VCaP (cell line): ENCODE measurements around the gene NFIA.
"Not testable (repeated sequence)": the region's sequence is repeated elsewhere in the genome, so short reads cannot be mapped to it uniquely, and the experiment has no call there.

Source experiments
- H3K27ac ChIP-seq: fragments of 450-650 bp; 2 replicates; pipeline ENCODE4 v1.5.1; 2017
- TF ChIP-seq, protein P1 (sequence below): fragments of 450-650 bp; conservative IDR thresholded peaks from 2 replicates; pipeline ENCODE4 v1.5.1; 2017; ENCODE audit warnings: mild to moderate bottlenecking, moderate library complexity

Gene NFIA

DNA sequence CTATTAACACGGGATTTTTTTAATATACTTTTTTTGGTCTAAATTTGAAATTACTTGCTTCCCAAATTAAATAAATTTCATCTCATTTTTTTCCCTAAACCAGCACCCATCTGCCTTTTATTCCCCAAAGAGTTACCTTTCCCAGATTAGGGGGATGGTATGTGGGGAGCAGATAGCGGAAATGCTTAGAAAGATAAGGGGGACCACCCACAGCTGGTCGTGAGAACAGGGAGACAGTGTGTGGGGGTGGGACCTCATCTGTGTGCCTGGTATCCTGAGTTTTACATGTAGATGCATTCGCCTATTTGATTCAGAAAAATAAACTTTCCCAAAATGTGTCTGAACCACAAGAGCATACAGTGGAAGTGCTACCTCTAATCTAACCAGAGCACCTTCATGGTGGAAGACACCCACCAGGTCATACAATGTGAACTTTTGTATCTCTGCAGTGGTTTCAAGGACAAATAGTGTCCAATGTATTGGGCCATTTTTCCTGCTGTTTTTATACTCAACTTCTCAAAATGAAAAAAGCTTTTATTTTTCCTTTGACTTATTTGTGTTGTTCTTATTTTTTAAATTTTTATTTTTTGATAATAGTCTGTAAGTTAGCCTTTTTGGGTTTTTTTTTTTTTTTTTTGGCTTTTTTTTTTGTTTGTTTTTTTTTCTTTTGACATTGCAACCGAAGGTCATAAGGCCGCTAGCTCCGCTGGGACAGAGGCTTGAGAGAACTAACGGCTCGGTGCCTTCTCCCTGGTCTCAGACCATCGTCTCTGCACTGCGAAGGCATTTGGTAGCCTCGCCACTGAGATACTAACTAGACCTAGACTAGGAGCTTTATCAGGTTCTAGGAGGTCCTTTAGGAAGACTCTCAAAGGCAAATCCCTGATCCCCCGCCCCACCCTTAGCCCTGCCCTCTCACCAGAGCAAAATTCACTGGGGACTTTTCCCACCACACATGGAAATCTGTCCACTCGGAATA, 379.3 kb downstream of the NFIA start:
- H3K27ac ChIP-seq, result no peak overlapping the region
- TF ChIP-seq, protein P1, sequence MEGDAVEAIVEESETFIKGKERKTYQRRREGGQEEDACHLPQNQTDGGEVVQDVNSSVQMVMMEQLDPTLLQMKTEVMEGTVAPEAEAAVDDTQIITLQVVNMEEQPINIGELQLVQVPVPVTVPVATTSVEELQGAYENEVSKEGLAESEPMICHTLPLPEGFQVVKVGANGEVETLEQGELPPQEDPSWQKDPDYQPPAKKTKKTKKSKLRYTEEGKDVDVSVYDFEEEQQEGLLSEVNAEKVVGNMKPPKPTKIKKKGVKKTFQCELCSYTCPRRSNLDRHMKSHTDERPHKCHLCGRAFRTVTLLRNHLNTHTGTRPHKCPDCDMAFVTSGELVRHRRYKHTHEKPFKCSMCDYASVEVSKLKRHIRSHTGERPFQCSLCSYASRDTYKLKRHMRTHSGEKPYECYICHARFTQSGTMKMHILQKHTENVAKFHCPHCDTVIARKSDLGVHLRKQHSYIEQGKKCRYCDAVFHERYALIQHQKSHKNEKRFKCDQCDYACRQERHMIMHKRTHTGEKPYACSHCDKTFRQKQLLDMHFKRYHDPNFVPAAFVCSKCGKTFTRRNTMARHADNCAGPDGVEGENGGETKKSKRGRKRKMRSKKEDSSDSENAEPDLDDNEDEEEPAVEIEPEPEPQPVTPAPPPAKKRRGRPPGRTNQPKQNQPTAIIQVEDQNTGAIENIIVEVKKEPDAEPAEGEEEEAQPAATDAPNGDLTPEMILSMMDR, result no peak

DNA sequence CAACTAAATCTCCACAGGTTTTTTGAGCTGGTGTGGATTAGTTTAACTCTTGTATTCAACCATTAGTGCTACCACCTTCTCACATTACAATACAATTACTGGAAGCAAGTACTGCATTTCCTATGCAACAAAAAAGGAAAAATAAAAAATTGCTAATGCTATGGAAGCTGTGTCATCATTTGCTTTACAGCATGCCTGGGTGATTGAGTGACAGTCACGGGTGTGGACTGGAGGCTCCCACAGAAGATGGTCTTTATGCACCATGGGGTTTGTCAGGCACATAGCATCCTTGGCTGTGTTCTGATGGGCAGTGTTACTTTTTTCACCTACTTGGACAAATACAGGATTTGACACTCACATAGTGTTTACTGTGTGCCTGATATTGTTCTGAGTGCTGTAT, 380.3 kb downstream of the NFIA start:
- TF ChIP-seq, protein P1, result no peak
- no peak overlapping the region for H3K27ac ChIP-seq

DNA sequence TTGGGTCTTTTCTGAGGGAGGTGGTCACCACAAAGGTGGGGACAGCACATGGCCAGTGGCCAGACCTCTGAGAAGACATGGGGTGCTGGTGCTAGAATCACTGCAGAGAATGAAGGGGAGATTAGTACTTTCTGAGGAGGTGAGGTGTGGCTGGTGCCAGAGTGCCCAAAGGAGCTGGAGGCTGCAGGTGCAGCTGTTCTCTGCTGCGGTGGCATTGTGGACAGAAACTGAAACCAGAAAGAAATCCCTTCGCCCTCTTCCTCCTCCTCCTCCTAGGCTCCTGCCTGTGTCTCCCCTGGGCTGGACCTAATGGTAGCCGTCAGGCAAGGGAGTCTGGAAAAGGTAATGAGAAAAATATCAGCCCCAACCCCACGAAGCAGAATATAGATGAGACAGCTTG, 380.9 kb downstream of the NFIA start:
- TF ChIP-seq, protein P1, result no peak

DNA sequence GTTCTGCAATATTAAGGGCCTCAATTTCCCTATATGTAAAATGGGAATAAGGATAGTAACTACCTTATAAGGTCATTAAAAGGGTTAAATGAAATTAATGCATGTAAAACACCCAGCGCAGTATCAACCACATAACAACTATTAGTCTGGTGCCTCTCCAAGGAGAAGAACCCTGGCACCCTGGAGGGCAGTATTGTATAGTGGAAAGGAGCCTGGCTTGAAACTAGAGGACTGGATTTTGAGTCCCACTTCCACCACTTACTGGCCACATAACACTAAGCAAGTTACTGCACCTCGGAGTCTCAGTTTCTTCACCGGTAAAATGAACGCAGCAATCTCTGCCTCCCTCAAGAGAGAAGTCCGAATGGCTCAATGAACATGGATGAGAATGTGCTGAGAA, 385.5 kb downstream of the NFIA start:
- H3K27ac ChIP-seq, result not testable (repeated sequence)

More for the DNA sequence above, 380.9 kb downstream of the NFIA start:
- no peak overlapping the region for H3K27ac ChIP-seq

DNA sequence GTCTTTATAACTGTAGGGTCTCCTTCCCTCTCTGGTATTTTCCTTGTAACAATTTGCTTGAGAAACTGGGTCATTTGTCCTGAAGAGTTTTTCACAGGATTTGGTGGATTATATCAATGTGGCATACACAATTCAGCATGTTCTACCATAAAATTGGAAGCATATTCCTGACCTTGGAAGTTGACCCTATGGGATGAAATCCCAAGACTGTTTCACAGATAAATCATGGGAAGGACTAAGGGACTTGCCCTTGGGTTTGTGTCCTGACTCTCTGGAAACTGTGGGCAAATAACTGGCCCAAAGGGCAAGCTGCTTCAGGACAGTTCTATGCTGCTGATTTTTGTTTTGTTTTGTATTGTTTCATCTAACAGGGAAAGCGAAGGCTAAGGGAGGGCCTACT, 387.0 kb downstream of the NFIA start:
- no peak overlapping the region for H3K27ac ChIP-seq
- TF ChIP-seq, protein P1, result no peak

DNA sequence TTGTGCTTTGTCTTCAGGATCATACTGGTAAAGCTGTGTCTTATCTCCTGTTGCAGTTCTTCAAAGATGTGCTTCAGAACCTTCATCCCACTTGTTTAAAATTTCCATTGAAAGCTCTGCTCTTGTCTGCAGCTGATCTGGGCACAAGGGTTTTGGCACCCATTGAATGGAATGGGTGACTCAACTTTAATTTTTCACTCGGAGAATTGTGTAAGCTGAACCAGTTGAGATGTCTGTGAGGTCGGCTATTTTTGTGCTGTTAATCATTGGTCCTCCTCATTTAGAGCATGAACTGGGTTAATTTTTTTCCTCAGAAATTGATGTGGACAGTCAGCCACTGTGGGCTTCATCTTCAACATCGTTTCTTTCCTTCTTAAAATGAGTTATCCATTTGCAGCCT, 390.5 kb downstream of the NFIA start:
- TF ChIP-seq, protein P1, result no peak
- no peak overlapping the region for H3K27ac ChIP-seq

DNA sequence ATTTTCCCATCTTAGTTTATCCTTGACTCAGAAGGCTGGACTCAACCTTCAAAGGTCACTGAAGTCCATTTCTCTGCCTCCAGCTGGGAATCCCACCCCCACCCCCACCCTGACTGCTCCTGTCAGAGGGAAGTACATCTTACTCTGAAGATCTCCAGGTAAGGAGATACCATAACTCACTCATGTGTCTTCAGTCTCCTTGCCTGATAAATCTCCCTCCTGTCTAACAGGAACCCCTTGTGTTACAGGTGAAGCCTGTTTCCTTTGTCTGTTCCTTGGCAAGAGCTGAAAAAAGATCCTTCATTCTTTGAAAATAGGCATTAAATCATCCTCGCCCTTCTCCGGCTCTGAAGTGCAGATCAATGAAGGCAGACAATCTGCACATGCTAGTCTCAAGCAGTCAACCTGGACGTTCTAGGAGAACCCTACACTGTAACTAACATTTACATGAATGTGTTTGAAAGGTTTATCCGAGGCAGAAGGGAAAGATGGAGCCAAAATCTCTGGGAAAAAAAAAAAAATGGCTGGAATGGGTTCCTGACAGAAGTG, 392.0 kb downstream of the NFIA start:
- no peak overlapping the region for H3K27ac ChIP-seq
- TF ChIP-seq, protein P1, result no peak

DNA sequence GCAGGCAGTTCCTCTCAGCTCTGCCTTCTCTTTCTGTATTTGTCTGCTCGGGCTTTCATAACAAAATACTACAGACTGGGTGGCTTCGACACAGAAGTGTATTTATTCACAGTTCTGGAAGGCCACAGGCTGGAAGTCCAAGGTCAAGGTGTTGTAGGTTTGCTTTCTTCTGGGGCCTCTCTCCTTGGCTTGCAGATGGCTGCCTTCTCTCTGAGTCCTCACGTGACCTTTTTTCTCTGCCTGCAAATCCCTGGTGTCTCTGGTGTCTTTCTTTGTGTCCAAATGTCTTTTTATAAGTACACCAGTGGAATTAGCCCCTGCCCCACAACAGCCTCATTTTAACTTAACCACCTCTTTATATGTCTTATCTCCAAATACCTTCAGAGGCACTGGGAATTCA, 392.6 kb downstream of the NFIA start:
- no peak overlapping the region for H3K27ac ChIP-seq
- TF ChIP-seq, protein P1, result no peak
